Breast epithelium (tissue), 3 donors: Measurements from ENCODE around the gene AK6.

Experiments
- POLR2AphosphoS5 ChIP-seq, 3 donors: sonication (generic); formaldehyde crosslinking; IDR thresholded peaks; one replicate each; pipeline ENCODE4 v1.6.1; 2017; ENCODE audit warnings: antibody characterized with exemption in 3 of 3
- TF ChIP-seq, protein P1 (sequence below), 3 donors: fragments of 450-650 bp; IDR thresholded peaks; one replicate each; pipeline ENCODE4 v1.5.1; 2016 to 2017; ENCODE audit warnings: antibody characterized with exemption in 3 of 3, mild to moderate bottlenecking in 3 of 3, moderate library complexity in 3 of 3

GRCh38 chr5:69331528-69332445 lies 37.5 kb downstream of the AK6 start:
- TF ChIP-seq, protein P1, sequence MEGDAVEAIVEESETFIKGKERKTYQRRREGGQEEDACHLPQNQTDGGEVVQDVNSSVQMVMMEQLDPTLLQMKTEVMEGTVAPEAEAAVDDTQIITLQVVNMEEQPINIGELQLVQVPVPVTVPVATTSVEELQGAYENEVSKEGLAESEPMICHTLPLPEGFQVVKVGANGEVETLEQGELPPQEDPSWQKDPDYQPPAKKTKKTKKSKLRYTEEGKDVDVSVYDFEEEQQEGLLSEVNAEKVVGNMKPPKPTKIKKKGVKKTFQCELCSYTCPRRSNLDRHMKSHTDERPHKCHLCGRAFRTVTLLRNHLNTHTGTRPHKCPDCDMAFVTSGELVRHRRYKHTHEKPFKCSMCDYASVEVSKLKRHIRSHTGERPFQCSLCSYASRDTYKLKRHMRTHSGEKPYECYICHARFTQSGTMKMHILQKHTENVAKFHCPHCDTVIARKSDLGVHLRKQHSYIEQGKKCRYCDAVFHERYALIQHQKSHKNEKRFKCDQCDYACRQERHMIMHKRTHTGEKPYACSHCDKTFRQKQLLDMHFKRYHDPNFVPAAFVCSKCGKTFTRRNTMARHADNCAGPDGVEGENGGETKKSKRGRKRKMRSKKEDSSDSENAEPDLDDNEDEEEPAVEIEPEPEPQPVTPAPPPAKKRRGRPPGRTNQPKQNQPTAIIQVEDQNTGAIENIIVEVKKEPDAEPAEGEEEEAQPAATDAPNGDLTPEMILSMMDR (IDR thresholded peaks at IDR 0.05), result no peak
- no peak for TF ChIP-seq POLR2AphosphoS5 (IDR thresholded peaks at IDR 0.05)
